HG03469 (cell line): ENCODE measurements around the gene PHOSPHO1.
"Not testable (repeated sequence)": the region's sequence is repeated elsewhere in the genome, so short reads cannot be mapped to it uniquely, and the experiment has no call there.

Experiments
- ATAC-seq: cut with Tn5 transposase; IDR thresholded peaks from one replicate; pipeline ENCODE4 v1.9.1; 2021; ENCODE audit warnings: mild to moderate bottlenecking, moderate library complexity, moderate number of reproducible peaks; ENCODE audit not compliant: unreplicated experiment

Gene PHOSPHO1, protein sequence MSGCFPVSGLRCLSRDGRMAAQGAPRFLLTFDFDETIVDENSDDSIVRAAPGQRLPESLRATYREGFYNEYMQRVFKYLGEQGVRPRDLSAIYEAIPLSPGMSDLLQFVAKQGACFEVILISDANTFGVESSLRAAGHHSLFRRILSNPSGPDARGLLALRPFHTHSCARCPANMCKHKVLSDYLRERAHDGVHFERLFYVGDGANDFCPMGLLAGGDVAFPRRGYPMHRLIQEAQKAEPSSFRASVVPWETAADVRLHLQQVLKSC

DNA sequence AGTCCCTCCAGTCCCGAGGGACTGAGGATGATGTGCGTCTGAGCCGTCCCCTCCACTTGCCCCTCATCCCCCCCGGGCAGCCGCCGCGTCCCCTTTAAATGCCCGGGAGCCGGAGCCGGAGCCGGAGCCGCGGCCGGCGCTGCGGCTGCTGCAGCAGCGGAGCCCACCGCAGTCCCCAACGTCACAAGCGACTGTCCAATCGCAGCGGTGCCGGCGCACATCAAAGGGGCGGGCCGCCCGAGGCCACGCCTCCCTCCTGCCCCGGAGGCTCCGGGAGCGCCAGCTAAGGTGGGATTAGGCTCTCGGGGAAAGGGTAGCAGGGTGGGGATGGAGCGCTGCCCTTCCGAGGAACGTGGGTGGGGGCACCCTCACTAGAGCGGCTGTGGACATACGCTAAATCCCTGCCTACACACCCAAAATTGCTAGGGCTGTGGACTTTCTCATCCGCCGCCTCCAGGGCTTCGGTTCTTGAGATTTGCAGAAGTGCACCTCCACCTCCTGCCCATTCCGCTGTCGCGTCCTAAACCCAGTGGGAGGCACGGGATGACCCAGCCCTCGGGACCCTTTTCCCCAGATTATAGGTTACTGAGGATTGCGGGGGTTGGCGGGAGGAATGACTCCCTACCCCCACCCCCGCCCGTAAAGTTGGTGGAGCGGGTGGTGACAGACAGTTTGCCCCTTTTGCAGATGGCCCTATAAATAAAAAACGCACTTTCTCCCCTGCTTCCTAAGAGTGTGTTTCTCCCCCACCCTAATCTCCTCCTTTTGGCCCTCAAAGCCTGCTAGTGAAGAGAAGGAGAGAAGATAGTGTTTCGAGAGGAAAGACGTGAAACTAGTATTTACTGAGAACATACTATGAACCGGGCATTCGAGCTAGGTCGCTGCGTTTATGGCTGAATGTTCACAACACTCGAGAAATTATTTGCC is at the start of gene PHOSPHO1:
Gene PHOSPHO1, minus strand, starts transcription at position 152 of the 927 bp plus-strand sequence. CDS start 4,096 bp downstream, outside the sequence.
- peak; percentile 75 for ATAC-seq

DNA sequence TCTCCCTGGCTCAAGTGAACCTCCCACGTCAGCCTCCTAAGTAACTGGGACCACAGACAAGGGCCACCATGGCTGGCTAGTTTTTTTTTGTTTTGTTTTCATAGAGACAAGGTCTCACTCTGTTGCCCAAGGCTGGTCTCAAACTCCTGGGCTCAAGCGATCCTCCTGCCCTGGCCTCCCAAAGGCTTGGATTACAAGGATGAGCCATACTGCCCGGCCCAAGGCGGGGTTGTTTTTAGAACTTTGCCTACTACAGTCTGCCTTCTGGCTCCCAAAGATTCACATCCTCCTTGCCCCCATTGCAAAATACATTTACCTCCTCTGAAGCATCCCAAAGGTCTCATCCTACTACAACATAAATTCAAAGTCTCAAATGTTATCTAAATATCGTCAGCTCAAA is 49.5 kb upstream of the PHOSPHO1 start:
- no peak for ATAC-seq

DNA sequence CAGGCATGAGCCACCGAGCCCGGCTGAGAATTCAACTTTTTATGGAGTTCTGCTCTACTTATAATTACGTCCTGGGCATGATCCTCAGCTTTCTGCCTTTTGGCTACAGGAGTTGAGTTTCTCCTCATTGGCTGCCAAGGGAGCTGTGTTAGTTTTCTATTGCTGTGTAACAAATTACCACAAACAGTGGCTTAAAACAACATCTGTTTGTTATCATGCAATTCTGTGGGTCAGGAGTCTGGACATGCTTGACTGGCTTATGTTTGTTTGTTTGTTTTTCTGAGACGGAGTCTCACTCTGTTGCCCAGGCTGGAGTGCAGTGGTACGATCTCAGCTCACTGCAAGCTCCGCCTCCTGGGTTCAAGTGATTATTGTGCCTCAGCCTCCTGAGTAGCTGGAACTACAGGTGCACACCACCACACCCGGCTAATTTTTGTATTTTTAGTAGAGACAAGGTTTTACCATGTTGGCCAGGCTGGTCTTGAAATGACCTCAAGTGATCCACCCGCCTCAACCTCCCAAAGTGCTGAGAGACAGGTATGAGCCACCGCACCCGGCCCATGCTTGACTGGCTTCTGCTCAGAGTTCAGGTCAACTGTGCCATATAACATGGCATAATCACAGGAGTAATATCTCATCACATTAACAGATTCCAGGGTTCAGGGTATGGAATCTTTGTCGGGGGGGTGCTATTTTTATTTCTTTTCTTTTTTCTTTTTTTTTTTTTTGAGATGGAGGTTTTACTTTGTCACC is 48.9 kb upstream of the PHOSPHO1 start:
- not testable (repeated sequence) for ATAC-seq

DNA sequence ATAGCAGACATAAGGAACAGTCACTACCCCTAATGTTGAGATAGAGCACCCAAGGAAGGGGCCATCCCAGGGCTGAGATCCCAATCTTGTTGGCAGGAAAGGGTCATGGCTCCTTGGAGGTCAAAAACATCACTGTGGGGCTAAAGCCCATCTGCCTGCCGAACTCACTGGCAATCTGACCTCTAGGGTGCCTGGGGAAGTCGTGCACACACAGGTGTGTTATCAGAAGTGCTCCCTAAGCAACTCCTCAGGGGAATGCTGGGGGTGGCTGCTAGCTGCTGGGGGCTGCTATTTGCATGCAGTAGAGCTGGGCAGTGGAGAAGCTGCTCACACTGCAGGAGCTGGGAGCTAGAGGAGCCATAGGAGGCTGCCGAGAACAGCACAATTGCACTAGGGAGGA is 47.5 kb upstream of the PHOSPHO1 start:
- no peak for ATAC-seq

DNA sequence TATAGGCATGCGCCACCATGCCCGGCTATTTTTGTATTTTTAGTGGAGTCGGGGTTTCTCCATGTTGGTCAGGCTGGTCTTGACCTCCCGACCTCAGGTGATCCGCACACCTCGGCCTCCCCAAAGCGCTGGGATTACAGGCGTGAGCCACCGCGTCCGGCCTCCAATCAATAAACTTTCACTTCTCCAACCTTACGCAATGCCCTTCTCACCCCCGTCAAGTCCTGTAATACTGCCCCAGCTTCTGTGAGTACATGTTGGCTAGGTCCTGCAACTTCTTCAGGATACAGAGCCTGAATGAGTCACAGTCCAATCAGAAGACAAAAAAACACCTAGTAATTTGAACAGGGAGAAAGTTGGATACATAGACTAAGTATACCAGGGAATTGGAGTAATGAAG is 47.1 kb upstream of the PHOSPHO1 start:
- ATAC-seq = no peak

DNA sequence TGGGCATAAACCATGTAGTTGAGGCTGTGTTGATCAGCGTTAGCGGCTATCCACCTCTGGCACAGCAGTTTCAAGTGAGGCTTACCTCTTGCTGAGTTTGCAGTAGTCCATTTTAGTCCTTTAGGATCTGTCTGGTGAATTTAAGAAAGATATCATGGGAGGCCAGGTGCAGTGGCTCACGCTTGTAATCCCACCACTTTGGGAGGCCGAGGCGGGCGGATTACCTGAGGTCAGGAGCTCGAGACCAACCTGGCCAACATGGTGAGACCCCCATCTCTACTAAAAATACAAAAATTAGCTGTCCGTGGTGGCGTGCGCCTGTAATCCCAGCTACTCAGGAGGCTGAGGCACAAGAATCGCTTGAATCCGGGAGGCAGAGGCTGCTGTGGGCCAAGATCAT is 45.4 kb upstream of the PHOSPHO1 start:
- not testable (repeated sequence) for ATAC-seq

DNA sequence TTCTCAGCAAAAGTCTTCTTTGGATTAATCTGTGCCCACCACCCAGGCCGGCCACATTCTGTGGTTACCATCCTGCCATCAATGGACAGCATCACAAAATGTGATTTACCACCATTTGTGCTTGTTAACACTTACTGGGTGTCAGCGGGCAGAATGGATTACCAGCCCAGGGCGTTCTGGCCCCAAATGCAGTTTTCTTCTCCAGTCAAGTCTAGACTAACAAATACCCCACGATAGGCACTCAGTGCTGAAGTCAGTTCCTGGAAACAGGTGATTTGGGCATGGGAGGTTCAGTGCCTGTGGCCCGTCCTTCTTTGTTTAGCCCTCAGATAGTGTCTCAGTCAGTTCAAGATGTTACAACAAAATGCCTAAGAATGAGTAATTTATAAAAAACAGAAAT is 38.8 kb upstream of the PHOSPHO1 start:
- no peak for ATAC-seq

DNA sequence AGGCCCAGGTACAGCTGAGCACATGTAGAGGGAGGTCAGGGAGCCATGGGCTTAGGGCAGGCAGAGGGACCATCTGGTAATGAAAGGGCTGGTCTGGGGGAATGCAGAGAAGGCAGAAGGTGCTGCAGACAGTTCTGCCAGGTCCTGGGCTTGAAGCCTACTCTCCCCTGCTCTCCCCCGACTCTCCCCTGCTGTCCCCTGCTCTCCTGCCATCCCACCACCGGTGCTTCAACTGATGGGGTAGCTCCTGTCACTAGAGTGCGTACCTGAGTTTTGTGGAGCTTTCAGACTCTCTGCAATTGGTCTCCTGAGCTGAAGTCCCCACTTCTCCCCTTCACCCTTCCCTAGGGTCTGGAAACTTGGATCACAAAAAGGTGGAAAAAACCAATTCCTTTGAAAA is 37.3 kb upstream of the PHOSPHO1 start:
- ATAC-seq = no peak

DNA sequence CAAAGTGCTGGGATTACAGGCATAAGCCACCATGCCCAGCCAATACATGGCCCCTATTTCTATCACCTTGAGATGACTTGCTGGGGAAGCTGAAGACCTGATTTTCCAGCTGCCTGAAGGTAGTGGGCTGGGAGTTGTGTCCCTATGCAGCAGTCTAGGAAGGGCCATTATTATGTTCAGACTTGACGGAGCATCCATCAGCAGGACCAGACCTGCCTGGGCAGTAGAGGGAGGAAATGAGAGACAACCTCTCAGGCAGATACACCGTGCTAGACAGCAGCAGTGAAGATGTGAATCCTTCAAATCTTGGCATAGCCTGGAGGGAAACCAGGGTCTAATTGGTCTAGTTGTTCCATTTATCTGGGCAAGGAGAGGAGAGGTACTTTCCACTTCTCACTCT is 35.6 kb upstream of the PHOSPHO1 start:
- ATAC-seq = no peak

DNA sequence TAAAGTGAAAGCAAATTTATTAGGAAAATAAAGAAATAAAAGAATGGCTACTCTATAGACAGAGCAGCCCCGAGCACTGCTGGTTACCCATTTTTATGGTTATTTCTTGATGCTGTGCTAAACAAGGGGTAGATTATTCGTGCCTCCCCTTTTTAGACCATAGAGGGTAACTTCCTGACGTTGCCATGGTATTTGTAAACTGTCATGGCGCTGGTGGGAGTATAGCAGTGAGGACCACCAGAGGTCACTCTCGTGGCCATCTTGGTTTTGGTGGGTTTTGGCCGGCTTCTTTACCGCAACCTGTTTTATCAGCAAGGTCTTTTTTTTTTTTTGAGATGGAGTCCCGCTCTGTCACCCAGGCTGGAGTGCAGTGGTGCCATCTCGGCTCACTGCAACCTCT is 31.0 kb upstream of the PHOSPHO1 start:
- ATAC-seq = not testable (repeated sequence)

DNA sequence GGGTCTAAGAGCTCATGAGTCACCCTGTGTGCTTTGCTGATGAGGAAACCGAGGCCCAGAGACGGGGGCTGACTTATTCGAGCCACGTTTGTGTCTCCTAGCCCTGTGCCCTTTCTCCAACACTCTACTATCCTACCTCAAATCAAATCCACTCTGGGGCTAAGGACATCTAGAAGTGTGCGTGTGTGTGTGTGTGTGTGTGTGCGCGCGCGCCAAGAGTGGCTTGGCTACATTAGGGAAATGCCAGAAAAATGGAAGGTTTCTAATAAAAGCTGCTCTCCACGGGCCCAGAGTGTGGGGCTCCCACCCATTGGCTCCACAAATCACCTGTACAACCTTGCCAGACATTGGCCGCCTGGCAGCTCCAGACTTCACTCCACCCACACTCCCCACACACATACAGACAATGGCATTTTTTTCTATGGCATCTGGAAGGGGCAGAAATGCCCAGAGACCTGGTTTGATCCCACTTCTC is 30.3 kb upstream of the PHOSPHO1 start:
- no peak for ATAC-seq

DNA sequence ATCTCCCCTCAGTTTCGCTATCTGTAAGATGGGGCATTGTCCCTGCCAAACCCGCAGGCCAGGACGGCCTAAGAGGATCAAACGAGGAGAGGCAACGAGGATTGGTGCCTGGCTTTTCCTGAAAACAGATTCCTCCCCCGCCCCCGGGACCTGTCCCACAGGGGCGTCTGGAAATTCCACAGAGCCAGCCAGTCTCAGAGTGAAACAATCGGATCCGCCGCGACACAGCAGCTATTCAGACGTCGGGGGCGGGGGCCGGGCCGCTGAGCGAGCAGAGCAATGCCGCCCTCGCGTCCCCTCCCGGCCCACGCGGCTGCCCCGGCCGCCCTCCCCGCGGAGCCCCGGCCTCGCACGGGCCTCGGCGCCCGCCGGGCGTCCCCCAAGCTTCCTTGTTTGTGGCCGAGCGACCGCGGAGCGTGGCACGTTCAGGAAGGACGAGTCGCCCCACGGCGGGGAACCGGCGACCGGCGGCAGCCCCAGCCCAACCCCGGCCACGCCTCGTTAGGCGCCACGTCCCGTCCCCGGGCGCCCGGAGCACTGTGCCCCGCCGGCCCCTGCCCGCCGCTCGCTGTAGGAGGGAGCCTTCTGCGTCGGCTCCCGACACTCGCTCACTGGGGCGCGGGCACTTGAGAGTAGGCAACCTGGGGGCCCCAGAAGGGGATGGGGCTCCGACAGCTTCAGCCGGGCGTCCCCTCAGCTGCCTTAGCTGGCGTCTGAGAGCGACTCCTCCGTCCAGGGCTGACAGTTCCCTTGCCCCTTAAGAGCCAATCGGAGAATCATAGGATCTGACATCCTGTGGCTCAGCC is 29.6 kb upstream of the PHOSPHO1 start:
- no peak for ATAC-seq

DNA sequence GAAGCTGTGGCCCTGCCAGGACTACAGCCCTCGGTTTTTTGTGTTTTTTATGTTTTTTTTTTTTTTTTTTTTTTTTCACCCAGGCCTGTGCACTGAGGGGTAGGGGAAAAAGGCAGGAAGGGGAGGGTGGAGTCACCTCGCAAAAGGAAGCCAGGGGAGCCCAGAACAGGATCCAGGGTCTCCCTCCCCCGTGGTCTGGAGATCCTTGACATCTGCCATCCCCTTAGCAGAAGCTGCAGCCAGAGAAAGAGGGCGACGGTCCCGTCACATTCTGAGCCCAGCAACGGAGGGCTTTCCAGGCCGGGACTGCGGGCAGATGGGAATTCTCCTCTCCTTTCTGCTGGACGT is 29.1 kb upstream of the PHOSPHO1 start:
- no peak for ATAC-seq

DNA sequence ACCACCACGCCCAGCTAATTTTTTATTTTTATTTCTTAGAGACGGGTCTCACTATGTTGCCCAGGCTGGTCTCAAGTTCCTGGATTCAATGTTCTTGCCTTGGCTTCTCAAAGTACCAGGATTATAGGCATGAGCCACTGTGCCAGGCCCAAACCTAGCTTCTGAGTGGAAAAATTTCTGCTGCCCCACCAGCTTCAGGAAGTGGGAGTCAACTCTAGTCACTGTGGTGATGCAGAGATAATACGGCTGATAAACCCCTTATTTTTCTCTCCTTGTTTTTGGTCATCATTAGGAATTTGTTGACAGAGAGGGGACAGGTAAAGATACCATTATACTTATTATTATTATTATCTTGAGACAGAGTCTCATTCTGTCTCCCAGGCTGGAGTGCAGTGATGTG is 27.8 kb upstream of the PHOSPHO1 start:
- ATAC-seq = no peak

DNA sequence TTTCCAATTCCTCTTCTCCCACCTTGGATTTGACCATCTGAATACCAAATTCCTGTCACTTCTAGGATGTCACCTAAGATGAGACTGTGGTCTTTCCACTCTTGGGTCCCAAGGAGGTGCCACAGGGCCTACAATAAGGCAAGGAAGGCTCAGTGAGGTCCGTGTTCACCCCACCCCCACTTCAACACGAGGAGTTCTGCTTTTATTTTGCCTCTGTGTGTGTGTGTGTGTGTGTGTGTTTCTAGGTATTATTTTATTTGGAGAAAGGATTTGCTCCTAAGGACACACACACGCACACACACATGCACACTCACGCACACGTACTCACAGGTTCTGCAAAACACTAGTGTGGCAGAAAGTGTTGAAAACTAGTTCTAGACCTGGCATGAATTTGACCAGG is 24.5 kb upstream of the PHOSPHO1 start:
- ATAC-seq = no peak

DNA sequence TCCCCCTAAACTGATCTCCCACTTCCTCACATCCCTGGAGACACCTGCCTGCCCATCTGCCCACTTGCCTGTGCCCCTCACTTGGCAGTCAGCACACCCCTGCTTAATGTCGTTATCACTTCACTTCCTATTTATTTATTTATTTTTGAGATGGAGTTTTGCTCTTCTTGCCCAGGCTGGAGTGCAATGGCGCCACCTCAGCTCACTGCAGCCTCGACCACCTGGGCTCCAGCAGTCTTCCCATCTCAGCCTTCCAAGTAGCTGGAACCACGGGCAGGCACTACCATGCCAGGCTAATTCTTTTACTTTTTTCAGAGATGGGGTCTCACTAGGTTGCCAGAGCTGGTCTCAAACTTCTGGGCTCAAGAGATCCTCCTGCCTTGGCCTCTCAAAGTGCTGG is 23.5 kb upstream of the PHOSPHO1 start:
- no peak for ATAC-seq

DNA sequence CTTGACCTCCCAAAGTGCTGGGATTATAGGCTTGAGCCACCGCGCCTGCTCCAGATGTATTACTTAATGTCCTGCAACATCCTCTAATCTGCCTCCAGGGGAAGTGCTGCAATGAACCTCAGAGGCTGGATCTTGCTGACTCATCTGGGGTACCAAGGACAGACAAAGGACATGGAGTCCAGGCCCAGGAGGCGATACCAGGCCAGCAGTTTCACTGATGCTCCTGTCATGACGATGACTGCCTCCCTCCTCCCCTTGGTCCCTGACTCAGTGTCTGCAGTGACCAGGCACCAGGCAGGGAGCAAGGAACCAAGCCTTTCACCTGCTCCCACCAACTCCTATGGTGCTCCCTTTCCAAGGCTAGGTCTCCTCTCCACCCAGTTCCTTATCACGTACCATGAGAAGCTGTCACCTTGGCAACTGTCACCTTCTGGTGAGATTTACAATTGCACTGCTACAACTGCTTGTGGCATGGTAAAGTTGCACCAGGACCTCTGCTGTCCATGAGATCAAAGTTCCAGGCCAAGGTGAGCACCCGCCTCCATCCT is 21.6 kb upstream of the PHOSPHO1 start:
- no peak for ATAC-seq

DNA sequence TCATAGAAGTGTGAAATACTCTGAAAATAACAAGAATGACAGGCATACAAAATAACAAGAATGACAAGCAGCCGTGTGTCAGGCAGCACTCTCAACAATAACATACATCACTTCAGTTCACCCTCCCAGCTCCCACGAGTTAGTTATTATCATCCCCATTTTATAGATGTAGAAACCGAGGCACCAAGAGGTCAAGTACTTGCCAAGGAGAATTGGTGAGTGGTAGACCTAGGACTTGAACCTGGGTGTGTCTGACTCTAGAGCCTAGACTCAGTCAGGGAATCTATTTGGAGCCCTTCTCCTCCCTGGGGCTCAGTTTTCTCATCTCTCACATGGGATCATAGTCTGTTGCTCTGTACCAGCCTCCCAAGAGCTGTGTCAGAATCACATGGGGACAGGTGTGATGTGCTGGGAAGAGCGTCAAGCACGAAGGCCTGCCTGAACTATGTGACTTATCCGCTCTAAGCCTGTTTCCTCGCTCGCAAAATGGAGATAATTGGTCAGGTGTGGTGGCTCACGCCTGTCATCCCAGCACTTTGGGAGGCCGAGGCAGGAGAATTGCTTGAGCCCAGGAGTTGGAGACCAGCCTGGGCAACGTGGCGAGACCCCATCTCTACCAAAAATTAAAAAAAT is 19.4 kb upstream of the PHOSPHO1 start:
- no peak for ATAC-seq

DNA sequence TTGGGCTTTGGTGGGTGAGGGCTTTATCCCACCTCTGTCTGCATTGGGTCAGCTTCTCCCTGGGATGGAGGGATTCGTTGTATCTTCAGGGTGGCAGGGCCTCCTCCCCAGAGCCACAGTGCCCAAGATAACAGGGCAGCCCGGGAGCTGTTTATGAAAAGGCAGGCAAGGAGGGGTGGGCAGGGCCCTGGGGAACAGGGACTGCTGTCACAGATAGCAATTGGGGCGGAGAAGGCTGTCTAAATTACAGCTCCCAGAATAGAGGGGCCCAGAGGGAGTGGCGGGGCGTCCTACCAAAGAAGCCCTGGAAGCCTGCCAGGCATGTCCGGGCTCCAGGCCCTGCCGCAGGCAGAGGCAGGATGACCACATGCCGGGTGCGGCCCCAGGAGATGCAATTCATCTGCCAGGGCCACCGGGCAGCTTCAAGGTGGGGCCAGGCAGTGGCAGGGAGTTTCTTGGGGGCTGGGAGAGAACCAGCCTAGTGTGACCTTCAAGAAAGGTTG is 18.8 kb upstream of the PHOSPHO1 start:
- no peak for ATAC-seq

DNA sequence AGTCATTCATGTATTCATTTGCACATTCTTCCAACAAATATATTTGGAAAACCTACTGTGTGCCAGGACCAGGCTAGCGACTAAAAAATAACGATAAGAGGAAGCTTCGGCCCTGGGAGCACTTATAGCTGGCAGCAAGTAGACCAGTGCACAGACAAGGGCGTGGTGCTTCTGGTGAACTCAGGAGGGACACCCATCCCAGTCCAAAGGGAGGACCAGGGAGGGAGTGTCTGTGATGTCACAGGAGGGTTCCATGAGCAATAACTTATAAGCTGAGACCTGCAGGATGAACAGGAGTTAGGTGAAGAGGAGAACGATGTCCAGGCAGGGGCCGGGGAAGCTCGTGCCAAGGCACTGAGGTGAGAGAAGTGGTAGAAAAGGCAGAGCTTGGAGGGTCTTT is 17.4 kb upstream of the PHOSPHO1 start:
- ATAC-seq = no peak
